ENCODE measurements around the gene CFAP100. TPM values are rescaled to one million over a fixed set of nuclear protein-coding genes. Genes with fewer than 3 reads are reported as not detected.

CFAP100 gene
- total and polyA plus RNA-seq, 2 of the 4 experiments (the other 2 are of a cell fraction): not detected

GRCh38 chr3:126421573-126422119 is 26.9 kb downstream of the CFAP100 start:
- Histone ChIP-seq H3K4me2 (ENCODE audit: low read depth, low read length) (no peak overlapping the region), H4K5ac (ENCODE audit: low read depth, low read length) (no peak overlapping the region), H3K79me1 (ENCODE audit: low read depth in 1 of 2, low read length in 2 of 2) (no peaks in the 10 kb centered on the region), H3K4me1 (ENCODE audit: control insufficient read depth, insufficient read depth, low read length) (no peaks in the 10 kb centered on the region; the same call in 1 of the 2 replicates), H3K56ac (ENCODE audit: extremely low read depth, insufficient read depth, low read length) (no peak overlapping the region), H4K20me1 (ENCODE audit: insufficient read depth, low read length) (no peaks in the 10 kb centered on the region), H3K23ac (ENCODE audit: low read depth, low read length) (no peak overlapping the region), H3K9ac (ENCODE audit: low read depth, low read length) (no peak overlapping the region), H3K18ac (ENCODE audit: low read depth, low read length) (no peak overlapping the region), H4K8ac (ENCODE audit: low read depth in 2 of 2, low read length in 2 of 2) (no peak overlapping the region), H2BK5ac (ENCODE audit: low read depth, low read length, poor library complexity, severe bottlenecking) (no peak overlapping the region), H4K91ac (ENCODE audit: insufficient read depth, low read depth, low read length) (no peak overlapping the region), H2BK15ac (ENCODE audit: low read depth, low read length) (no peak overlapping the region), H3K36me3 (ENCODE audit: control insufficient read depth, insufficient read depth, low read length) (no peaks in the 10 kb centered on the region), H2AK5ac (ENCODE audit: low read depth, low read length) (no peak overlapping the region), H3K27ac (ENCODE audit: insufficient read depth, low read length) (no peak overlapping the region), H2AFZ (replicated peaks; ENCODE audit: low read length, poor library complexity) (no peak overlapping the region), H3K9me1 (ENCODE audit: insufficient read depth, low read length) (no peaks in the 10 kb centered on the region), H3K4ac (ENCODE audit: low read depth, low read length) (no peak overlapping the region), H3K4me3 (ENCODE audit: insufficient read depth, low read depth, low read length) (no peak overlapping the region), H3K14ac (replicated peaks; ENCODE audit: low read depth, low read length) (no peak overlapping the region), H2BK120ac (ENCODE audit: low read depth, low read length) (no peak overlapping the region), H3K9me3 (ENCODE audit: control insufficient read depth, insufficient read depth, low read length) (peaks cover 3% of the 10 kb centered on the region), H2AK9ac (replicated peaks; ENCODE audit: low read depth, low read length, poor library complexity) (no peak overlapping the region), H2BK20ac (ENCODE audit: low read depth, low read length) (no peak overlapping the region), H3K27me3 (ENCODE audit: control insufficient read depth, insufficient read depth, low read length) (peaks cover 8% of the 10 kb centered on the region; the same call in 1 of the 2 replicates)
- DNase-seq (no peak), ATAC-seq (ENCODE audit: low read depth) (no peak)
- TF ChIP-seq BHLHE40 (IDR thresholded peaks at IDR 0.05; ENCODE audit: low read depth, low read length) (no peak), CTCF (conservative IDR thresholded peaks at IDR 0.05; ENCODE audit: low read depth, low read length) (no peak), MXI1 (IDR thresholded peaks at IDR 0.05; ENCODE audit: borderline replicate concordance, low read depth, low read length) (no peak), POLR2A (IDR thresholded peaks at IDR 0.05; ENCODE audit: low read depth, low read length) (no peak), RAD21 (IDR thresholded peaks at IDR 0.05; ENCODE audit: low read length) (no peak), NFE2L2 (IDR thresholded peaks at IDR 0.05; ENCODE audit: low read depth, low read length) (no peak), SMC3 (IDR thresholded peaks at IDR 0.05; ENCODE audit: low read depth, low read length) (no peak), CHD1 (IDR thresholded peaks at IDR 0.05; ENCODE audit: low read depth, low read length) (no peak), CEBPB (IDR thresholded peaks at IDR 0.05; ENCODE audit: low read depth, low read length) (no peak), RFX5 (IDR thresholded peaks at IDR 0.05; ENCODE audit: low read depth, low read length) (no peak), USF2 (IDR thresholded peaks at IDR 0.05; ENCODE audit: low read depth, low read length) (no peak), MAZ (IDR thresholded peaks at IDR 0.05; ENCODE audit: borderline replicate concordance, low read depth, low read length) (no peak)
- dilution Hi-C loops (cut with HindIII; ENCODE audit: low sequenced_read_pairs, unreplicated experiment) (no loop called here), intact Hi-C loops (cut with micrococcal nuclease) (no loop called here), in situ Hi-C loops (cut with MboI; ENCODE audit: low sequenced_read_pairs) (no loop called here)
- BruUV-seq (replicated peaks): no TSS peak
- ChIA-PET CTCF (no interaction called here), POLR2A (ENCODE audit: unreplicated experiment) (no interaction called here)
- WGBS, 2 experiments (ENCODE audit: extremely low coverage in 2 of 2, insufficient read length in 1 of 2): 50% methylated on average over 1 of the region's 10 CpGs; no CpG with 5 or more reads in 1 of the 2 experiments
